Psoas muscle (tissue), 8 donors: ENCODE results near the gene OGDHL. TPM values are rescaled to one million over a fixed set of nuclear protein-coding genes. Genes with fewer than 3 reads are reported as not detected.

Source experiments
- ATAC-seq, 4 donors: fragments of 200-7000 bp; cut with Tn5 transposase; one replicate each; pipeline ENCODE4 v1.9.1; 2020; ENCODE audit warnings: moderate library complexity in 3 of 4, mild to moderate bottlenecking in 2 of 4
- DNase-seq, 2 donors: peaks; one replicate each; pipeline ENCODE4 v3.0.0-alpha.2; 2020
- H3K27ac ChIP-seq: fragments of 200-600 bp; one replicate; pipeline ENCODE4 v1.8.0; 2022
- H3K27me3 ChIP-seq, 3 donors: fragments of 200-600 bp in 1 of 3; one replicate each; pipeline versions ENCODE4 v1.6.1 to v1.8.0; 2013 to 2022; ENCODE audit warnings: low read length in 2 of 3, mild to moderate bottlenecking in 2 of 3, moderate library complexity in 1 of 3; ENCODE audit not compliant: insufficient read depth in 3 of 3
- H3K36me3 ChIP-seq, 2 donors: fragments of 200-600 bp in 1 of 2; one replicate each; pipeline versions ENCODE4 v1.6.1 to v1.8.0; 2013 to 2022; ENCODE audit warnings: low read depth in 1 of 2, mild to moderate bottlenecking in 1 of 2, moderate library complexity in 1 of 2; ENCODE audit not compliant: insufficient read depth in 1 of 2
- H3K4me1 ChIP-seq: fragments of 200-600 bp; one replicate; pipeline ENCODE4 v1.8.0; 2022
- H3K4me3 ChIP-seq: fragments of 200-600 bp; one replicate; pipeline ENCODE4 v1.8.0; 2022; ENCODE audit warnings: mild to moderate bottlenecking
- H3K9me3 ChIP-seq: fragments of 200-600 bp; one replicate; pipeline ENCODE4 v1.8.0; 2022
- CTCF ChIP-seq: fragments of 200-600 bp; IDR thresholded peaks from one replicate; pipeline ENCODE4 v1.8.0; 2022; ENCODE audit warnings: antibody characterized with exemption
- WGBS, 3 donors: extraction: QIAGEN DNeasy Blood & Tissue Kit; methylation state at CpG; one replicate each; pipeline versions ENCODE4 v1.1.6 to v1.1.7; 2013; 5-methylcytosine and 5-hydroxymethylcytosine counted together
- intact Hi-C, 2 donors: fragments of 100-400 bp; cut with DNase I; formaldehyde crosslinking; loops; one replicate each; pipeline versions ENCODE4 v1.11.0 to v1.14.2; 2022
- polyA plus RNA-seq, 3 donors: library from polyadenylated mRNA; stranded (reverse); fragments of 200-250 nt; gene quantifications; one replicate each; pipeline ENCODE4 v1.2.3, GENCODE V29; 2013
- total RNA-seq, 4 donors: library from RNA; stranded (reverse); fragmentation: NEBNext Ultra II Directional in 2 of 4; extraction: Animal tissue kit (Norgen Biotek cat#: 25700) in 2 of 4; gene quantifications; one replicate each; pipeline versions ENCODE4 v1.2.1 to v1.2.4, GENCODE V29; 2021 to 2023
- donor health status: healthy with polysubstance abuse.
- donor health status: DM: no; HTN: no; CAD: no; lungs with moderate emphysema.
- donor health status: Bipolar disorder and iron deficiency.
- donor health status: healthy.
- donor health status: DM: yes; HTN: yes; CAD: no.
- donor health status: DM: no; HTN: no; CAD: no.
- donor health status: DM: no; HTN: no; CAD: no.
- donor health status: DM: yes; HTN: yes; CAD: no.

OGDHL gene
- total and polyA plus RNA-seq, 7 donors, result 0.01 to 0.32 (median 0.09) TPM; not detected in 3

DNA sequence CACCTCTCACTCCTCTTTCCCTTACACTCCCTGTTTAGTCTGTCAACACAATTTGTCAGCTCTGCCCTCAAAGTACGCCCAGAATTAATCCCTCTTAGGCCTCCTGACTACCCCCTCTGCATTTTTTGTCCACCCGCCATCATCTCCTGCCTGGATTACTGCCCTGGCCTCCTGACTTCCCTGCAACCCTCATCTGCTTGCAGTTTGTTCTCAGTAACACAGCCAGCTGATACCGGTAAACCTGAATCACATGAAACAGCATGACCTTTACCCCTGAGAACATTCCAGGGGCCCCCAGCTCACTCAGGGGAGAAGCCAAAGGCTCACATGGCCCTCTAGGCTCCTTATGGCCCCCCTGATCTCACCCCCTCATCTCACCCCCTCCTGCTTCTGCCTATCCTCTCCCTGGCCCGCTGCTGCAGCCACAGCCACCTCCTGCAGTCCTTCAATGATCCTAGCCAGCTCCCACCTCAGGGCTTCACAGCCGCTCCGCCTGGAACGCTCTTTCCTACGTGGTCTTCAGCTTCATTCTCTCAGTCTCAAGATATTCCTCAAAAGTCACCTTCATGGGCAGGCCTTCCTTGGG, 73.8 kb downstream of the OGDHL start:
- DNase-seq (no peak), ATAC-seq (no peak)
- Histone ChIP-seq H3K36me3 (no peaks in the 10 kb centered on the region), H3K27ac (no peak overlapping the region), H3K27me3 (peaks cover 2 to 41% (median 6%) of the 10 kb centered on the region in 3 donors), H3K4me1 (no peaks in the 10 kb centered on the region), H3K9me3 (no peaks in the 10 kb centered on the region), H3K4me3 (no peak overlapping the region)
- WGBS, 3 donors, result 6 to 14% (median 10%) methylated on average over 8 of the region's 8 CpGs
- TF ChIP-seq CTCF, result no peak
- intact Hi-C loops, result no loop called here

GRCh38 chr10:49686651-49687050, 75.5 kb downstream of the OGDHL start:
- H3K4me3 ChIP-seq, result no peak overlapping the region
- H3K27me3 ChIP-seq, result peaks cover 2 to 26% (median 3%) of the 10 kb centered on the region in 3 donors
- H3K36me3 ChIP-seq, result no peaks in the 10 kb centered on the region
- intact Hi-C loops, result no loop called here
- 61 to 77% (median 72%) methylated on average over 4 of the region's 4 CpGs for WGBS, 3 donors
- TF ChIP-seq CTCF, result no peak
- no peak for DNase-seq
- no peak for ATAC-seq
- no peak overlapping the region for H3K27ac ChIP-seq
- no peaks in the 10 kb centered on the region for H3K4me1 ChIP-seq
- no peaks in the 10 kb centered on the region for H3K9me3 ChIP-seq

Other genes starting within 250 kb of the OGDHL start
- gene ERCC6, start 223.2 kb downstream of the OGDHL start, total RNA-seq, result 10 to 100 TPM; 11.5 to 19.3 (median 15.0) TPM
- 1 to 10 TPM; 2.7 to 5.2 (median 3.3) TPM for gene ERCC6, start 223.2 kb downstream of the OGDHL start, polyA plus RNA-seq
- not detected for gene SLC18A3, start 152.0 kb downstream of the OGDHL start, total RNA-seq
- gene SLC18A3, start 152.0 kb downstream of the OGDHL start, polyA plus RNA-seq, result not detected
- gene CHAT, start 148.3 kb downstream of the OGDHL start, total RNA-seq, result not detected
- not detected for gene CHAT, start 148.3 kb downstream of the OGDHL start, polyA plus RNA-seq
- gene C10orf53, start 82.7 kb downstream of the OGDHL start, total RNA-seq, result not detected
- gene C10orf53, start 82.7 kb downstream of the OGDHL start, polyA plus RNA-seq, result not detected
- 10 to 100 TPM; 13.3 to 21.7 (median 19.6) TPM for gene PARG, start 179.7 kb upstream of the OGDHL start, total RNA-seq
- gene PARG, start 179.7 kb upstream of the OGDHL start, polyA plus RNA-seq, result 10 to 100 TPM in 2 of 3 donors, 1 to 10 TPM in 1; 7.0 to 24.4 (median 10.1) TPM
- 10 to 100 TPM; 15.2 to 40.0 (median 21.0) TPM for gene TIMM23B, start 179.7 kb upstream of the OGDHL start, total RNA-seq
- gene TIMM23B, start 179.7 kb upstream of the OGDHL start, polyA plus RNA-seq, result 10 to 100 TPM; 15.7 to 26.9 (median 18.1) TPM
- gene AGAP6, start 226.1 kb upstream of the OGDHL start, total RNA-seq, result 1 to 10 TPM; 4.4 to 7.1 (median 5.8) TPM
- gene AGAP6, start 226.1 kb upstream of the OGDHL start, polyA plus RNA-seq, result 1 to 10 TPM; 5.2 to 6.4 (median 5.8) TPM